GM12865 (cell line): ENCODE results near the gene CAP2.

Experiments
- DNase-seq: peaks from one replicate; pipeline ENCODE4 v3.0.0; 2010; ENCODE audit warnings: low read depth
- H3K4me3 ChIP-seq: 2 replicates; pipeline ENCODE4 v1.5.1; 2011; ENCODE audit warnings: mild to moderate bottlenecking, low read depth, low read length, control low read depth
- CTCF ChIP-seq: IDR thresholded peaks from 2 replicates; pipeline ENCODE4 v1.5.1; 2011; ENCODE audit warnings: low read length, control low read depth, low read depth, inconsistent platforms; ENCODE audit not compliant: insufficient read depth; ENCODE audit errors: missing control alignments

Gene CAP2

GRCh38 chr6:17472653-17473183 lies 79.3 kb downstream of the CAP2 start:
- no peak overlapping the region for H3K4me3 ChIP-seq
- TF ChIP-seq CTCF, result no peak
- DNase-seq, result no peak

- DNase-seq, result no peak
- TF ChIP-seq CTCF, result no peak
- no peak overlapping the region for H3K4me3 ChIP-seq
Measured at GRCh38 chr6:17473554-17473953, 80.2 kb downstream of the CAP2 start.

GRCh38 chr6:17474289-17474688 lies 80.9 kb downstream of the CAP2 start:
- TF ChIP-seq CTCF, result no peak
- no peak for DNase-seq
- H3K4me3 ChIP-seq, result no peak overlapping the region

GRCh38 chr6:17475606-17476244 lies 82.3 kb downstream of the CAP2 start:
- H3K4me3 ChIP-seq, result no peak overlapping the region
- no peak for DNase-seq
- no peak for TF ChIP-seq CTCF

- H3K4me3 ChIP-seq, result no peak overlapping the region
- TF ChIP-seq CTCF, result no peak
- DNase-seq, result no peak
Measured at GRCh38 chr6:17476511-17476910, 83.1 kb downstream of the CAP2 start.

- H3K4me3 ChIP-seq, result no peak overlapping the region
- no peak for DNase-seq
- TF ChIP-seq CTCF, result no peak
Measured at GRCh38 chr6:17477356-17477755, 84.0 kb downstream of the CAP2 start.
